GM12864 (cell line): ENCODE results near the gene PRKAG2.

ENCODE experiments used
- DNase-seq: peaks from one replicate; pipeline ENCODE4 v3.0.0-alpha.2; 2011; ENCODE audit warnings: low read depth
- H3K4me3 ChIP-seq: 2 replicates; pipeline ENCODE4 v1.5.1; 2011; ENCODE audit warnings: mild to moderate bottlenecking, low read depth, low read length, control low read depth
- CTCF ChIP-seq: IDR thresholded peaks from 2 replicates; pipeline ENCODE4 v1.5.1; 2011; ENCODE audit warnings: low read depth, mild to moderate bottlenecking, moderate library complexity, low read length, control low read depth, inconsistent platforms; ENCODE audit errors: missing control alignments

PRKAG2 gene

DNA sequence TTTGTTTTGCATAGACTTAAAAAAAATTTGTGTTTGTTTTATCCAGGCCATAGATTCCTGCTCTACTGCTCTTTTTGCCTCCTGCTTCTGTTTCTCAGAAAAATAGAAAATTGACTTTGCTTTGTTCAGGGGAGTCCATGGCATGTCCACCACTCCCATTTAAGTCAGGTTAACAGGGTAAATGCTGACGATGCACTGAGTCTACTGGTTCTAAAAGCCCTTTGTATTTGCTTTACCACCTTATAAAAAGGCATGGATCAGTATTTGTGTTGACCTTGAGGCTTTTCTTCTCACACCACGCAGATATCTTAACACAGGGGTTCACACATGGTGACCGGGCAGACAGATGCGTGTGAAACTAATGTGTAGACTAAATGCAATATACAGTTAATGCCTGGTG lies 217.7 kb downstream of the PRKAG2 start:
- TF ChIP-seq CTCF: no peak
- no peak for DNase-seq
- H3K4me3 ChIP-seq: no peak overlapping the region

DNA sequence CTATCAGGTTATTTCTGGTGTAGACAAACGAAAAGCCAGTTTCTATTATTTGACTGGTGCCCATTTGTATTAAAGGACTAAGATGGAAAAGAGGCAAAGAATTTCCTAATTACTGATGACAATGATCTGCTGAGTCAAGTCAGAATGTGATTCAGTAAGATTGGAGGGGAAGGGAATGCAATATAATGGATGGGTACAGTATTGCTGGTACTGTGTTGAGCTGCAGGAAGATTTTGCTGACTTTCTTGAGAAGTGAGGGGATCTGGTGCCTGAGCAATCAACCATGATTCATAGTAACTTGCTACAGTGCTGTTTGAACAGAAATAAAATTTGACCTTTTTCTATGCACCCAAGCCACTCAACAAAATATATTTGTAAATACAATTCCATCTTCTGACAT lies 218.1 kb downstream of the PRKAG2 start:
- no peak for TF ChIP-seq CTCF
- no peak for DNase-seq
- H3K4me3 ChIP-seq: no peak overlapping the region

GRCh38 chr7:151657173-151657572 lies 219.7 kb downstream of the PRKAG2 start:
- DNase-seq: no peak
- TF ChIP-seq CTCF: no peak
- H3K4me3 ChIP-seq: no peak overlapping the region

DNA sequence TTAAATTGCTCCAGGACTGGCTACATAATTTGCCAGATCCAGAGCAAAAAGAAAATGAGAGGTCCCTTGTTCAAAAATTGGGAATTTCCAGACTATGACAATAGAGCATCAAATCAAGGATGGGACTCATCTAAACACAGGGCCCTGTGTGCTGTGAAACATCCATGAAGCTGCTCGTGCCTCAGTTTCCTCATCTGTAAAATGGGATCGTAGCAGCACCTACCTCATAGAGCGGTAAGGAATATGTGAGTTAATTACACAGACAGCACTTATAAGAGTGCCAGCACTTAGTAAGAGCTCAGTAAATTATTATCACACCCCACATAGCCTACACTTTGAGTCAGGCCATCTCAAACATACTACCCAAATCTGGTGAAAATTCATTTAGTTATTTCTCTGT lies 221.4 kb downstream of the PRKAG2 start:
- no peak for DNase-seq
- no peak for TF ChIP-seq CTCF
- H3K4me3 ChIP-seq: no peak overlapping the region

DNA sequence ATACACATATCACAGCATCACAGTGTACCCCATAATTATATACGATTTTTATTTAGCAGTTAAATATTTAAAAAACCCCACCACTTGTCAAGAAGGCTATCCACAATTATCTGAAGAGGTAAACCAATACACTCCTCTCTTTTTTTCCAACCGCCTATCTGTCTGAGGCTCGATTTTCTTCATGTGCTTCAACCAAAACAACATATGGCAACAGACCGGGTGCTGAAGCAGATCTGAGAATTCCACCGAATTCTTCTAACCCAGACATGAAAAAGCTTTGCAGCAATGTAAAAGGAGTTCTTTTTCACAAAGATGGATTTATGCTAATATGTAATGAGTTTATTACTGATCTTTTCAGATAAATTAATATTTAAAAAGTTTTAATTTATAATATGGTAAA lies 224.8 kb downstream of the PRKAG2 start:
- DNase-seq: no peak

DNA sequence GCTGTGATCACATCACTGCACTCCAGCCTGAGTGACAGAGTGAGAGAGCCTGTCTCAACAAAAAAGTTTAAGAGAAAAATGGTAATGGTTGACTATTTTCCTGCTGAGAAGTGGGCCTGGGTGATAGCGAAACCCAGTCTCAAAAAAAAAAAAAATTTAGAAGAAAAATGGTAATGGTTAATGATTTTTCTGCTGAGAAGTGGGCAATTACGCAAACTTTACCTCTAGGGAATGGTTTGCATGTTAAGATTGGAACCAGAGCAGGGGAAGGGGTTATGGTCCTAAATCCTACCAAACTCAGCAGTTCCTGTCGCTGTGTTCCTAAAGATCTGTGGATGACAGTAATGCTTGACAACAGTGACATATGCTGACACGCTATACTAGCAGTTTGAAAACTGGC lies 226.8 kb downstream of the PRKAG2 start:
- no peak overlapping the region for H3K4me3 ChIP-seq
- DNase-seq: no peak
- TF ChIP-seq CTCF: no peak

More for the DNA sequence above, 224.8 kb downstream of the PRKAG2 start:
- TF ChIP-seq CTCF: no peak
- H3K4me3 ChIP-seq: no peak overlapping the region

- no peak for DNase-seq
- TF ChIP-seq CTCF: no peak
- H3K4me3 ChIP-seq: no peak overlapping the region
These were observed 228.5 kb downstream of the PRKAG2 start for GRCh38 chr7:151648429-151648828.
